HG03439 (cell line): ENCODE measurements around the gene TRIM25.

ENCODE experiments used
- ATAC-seq: cut with Tn5 transposase; IDR thresholded peaks from one replicate; pipeline ENCODE4 v1.9.1; 2021; ENCODE audit warnings: mild to moderate bottlenecking, moderate library complexity; ENCODE audit not compliant: unreplicated experiment

Gene TRIM25

DNA sequence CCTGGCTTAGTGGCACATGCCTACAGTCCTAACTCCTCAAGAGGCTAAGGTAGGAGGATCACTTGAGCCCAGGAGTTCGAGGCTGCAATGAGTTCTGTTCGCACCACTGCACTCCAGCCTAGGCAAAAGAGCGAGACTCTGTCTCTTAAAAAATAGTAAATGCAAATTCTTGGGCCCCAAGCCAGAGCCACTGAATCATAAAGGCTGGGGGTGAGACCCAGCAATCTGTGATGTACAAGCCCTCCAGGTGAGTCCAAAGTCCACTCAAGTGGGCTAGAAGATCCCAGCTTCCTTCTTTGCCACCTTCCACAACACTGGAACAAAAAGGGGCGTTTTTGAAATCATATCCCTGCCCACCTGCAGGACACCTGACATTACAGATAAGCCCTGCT lies 16.9 kb downstream of the TRIM25 start:
- ATAC-seq, result no peak

DNA sequence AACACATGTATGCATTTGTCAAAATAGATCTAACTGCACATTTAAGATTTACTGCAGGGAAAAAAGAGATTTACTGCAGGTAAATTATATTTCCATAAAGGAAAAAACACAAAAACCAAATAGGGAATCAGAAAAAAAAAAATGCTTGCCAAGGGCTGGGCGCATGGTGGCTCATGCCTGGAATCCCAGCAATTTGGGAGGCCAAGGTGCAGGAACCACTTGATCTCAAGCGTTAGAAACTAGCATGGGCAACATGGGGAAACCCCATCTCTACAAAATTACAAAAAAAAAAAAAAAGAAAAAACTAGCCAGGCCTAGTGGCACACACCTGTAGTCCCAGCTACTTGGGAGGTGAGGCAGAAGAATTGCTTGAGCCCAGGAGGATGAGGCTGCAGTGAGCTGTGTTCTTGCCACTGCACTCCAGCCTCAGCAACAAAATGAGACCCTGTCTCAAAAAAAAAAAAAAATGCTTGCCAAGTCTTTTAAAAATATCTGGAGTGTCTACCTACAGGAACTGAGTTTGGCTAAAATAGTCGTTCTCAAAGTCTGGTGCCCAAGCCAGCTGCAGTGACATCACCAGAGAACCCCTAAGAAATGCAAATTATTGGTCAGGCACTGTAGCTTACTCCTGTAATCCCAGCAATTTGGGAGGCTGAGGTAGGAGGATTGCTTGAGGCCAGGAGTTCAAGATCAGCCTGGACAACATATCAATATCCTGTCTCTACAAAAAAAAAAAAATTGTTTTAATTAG lies 17.5 kb downstream of the TRIM25 start:
- ATAC-seq, result no peak

DNA sequence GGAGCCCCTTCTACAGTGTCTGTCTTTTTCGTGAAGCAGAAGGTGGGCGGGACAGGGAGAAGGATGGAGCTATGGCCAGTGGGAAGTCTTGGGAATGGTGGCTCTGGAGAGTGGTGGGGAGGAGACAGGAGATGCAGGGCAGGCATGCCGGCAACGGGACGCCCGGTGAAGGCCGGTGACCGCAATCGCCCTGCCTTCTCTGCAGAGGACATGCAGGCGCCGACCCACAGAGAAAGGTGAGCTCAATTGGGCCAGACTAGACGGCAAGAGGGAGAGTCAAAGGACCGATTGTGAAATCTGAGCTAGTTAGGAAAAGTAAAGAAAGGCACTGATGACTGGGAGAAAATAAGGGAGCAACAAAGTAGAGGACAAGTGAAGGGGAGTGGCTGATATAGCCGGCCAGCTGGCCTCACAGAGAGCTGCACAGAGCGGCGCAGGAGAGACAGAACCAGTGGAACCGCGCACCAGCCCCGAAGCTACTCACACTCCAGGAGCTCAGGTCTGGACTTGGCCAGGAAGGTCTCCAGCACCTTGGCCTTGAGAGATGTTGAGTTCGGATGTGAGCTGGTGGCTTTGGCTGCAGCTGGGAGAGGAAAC lies 18.9 kb downstream of the TRIM25 start:
- ATAC-seq, result no peak

DNA sequence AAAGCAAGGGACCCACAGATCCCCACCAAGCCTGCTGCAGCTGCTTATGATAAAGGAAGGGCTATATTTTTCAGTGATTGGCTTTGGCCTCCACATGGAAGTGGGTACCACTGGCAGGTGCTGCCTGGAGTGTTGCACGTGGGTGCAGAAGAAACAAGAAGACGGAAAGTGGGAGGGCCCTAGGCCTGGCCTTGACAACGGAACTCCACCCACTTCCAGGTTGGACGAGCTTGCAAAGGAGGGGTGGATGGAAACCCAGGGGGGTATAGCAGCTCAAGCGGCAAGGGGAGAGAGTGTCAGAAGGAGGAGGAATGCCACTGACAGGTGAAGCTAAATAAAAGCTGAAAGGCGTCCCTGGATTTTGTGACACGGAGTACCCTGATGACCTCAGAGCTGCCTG lies 20.3 kb downstream of the TRIM25 start:
- ATAC-seq, result no peak

GRCh38 chr17:56892333-56892732 lies 21.5 kb downstream of the TRIM25 start:
- no peak for ATAC-seq

DNA sequence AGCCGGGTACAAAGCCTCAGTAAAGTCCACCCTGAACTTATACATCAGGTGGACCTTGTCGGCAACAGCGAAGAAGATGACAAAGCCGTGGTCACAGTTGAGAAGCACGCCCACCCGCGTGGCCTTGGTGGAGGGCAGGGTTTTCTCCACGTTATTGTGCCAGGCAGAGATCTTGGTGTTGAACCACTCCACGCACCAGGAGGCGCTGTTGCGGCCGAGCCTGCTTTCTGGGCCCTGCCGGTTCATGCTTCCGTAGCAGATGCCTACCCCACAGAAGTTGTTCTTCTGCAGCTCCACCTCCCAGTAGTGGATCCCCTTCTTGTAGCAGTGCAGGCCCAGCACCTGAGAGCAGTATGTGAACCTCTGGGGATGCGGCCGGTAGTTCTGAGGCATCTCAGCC lies 22.1 kb downstream of the TRIM25 start:
- ATAC-seq, result no peak

DNA sequence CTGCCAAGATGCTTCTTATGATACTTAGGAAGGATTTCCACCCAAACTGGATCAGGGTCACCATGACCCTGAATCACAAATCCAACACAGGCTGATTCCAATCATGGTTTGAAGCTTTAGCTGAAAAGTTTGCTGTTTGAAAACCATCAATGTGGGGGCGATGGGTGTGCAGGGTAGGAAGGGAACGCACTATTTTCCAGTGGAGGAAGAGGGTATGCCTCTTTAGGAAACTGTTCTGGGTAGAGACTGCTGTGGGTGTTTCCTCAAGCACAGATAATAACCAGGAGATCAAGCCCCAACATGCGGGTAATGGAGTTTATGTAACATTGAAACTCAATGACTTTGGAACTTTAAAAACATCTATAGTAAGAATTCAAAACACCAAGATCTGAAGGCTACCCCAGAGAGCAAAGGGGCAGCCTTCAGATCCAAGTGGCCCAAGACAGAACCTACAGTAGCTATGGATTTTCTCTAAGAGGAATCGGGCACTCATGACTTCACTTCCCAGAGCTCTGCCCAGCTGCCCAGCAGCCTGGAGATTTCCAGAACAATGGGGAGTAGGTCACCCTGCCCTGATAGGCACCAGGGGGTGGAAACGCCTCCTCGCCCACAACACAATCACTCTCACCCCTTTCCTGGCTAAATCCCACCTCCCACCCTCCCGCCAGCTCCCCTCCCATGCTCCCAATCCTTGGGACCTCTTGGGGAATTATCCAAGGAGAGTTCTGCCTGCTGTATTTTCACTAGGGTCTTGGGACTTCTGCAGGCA lies 22.8 kb downstream of the TRIM25 start:
- ATAC-seq, result no peak

GRCh38 chr17:56890390-56890789 lies 23.5 kb downstream of the TRIM25 start:
- no peak for ATAC-seq

DNA sequence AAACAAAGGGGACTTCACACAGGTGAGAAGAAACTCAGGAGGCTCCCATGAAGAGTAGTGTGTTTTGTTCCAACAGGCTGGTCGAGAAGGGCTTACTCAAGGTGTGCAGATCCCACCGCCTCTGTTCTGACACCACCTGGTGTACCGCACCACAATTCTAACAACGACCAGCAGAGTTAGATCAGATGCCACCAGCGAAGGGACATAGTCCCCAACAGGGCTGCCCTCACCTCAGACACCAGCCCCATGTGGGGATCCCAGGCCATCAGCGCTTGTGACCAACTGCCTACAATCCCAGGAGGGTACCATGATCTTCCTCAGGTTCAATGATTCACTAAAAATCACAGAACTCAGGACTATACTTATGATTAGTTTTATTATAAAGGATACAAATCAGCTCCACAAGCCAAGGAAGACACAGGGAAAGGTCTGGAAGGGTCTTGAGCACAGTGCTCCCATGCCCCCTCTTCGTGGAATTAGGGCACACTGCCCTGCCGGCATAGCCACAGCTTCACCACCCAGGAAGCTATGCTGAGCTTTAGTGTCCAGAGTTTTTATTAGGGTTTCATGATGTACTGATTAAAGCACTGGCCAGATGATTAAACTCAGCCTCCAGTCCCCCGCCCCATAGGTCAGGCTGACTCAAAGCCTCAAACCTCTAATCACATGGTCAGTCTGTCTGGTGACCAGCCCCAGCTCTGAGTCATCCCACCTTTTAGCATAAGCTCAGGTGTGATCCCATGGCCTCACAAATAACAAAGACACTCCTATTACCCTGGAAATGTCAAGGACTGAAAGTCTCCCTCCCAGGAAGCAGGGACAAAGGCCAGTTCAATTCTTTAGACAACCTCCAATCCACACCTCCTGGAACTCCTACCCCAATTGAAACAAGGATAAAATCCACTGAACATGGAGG lies 26.0 kb downstream of the TRIM25 start:
- ATAC-seq, result no peak

GRCh38 chr17:56887105-56887504 lies 26.7 kb downstream of the TRIM25 start:
- no peak for ATAC-seq

GRCh38 chr17:56886288-56886731 lies 27.5 kb downstream of the TRIM25 start:
- no peak for ATAC-seq

DNA sequence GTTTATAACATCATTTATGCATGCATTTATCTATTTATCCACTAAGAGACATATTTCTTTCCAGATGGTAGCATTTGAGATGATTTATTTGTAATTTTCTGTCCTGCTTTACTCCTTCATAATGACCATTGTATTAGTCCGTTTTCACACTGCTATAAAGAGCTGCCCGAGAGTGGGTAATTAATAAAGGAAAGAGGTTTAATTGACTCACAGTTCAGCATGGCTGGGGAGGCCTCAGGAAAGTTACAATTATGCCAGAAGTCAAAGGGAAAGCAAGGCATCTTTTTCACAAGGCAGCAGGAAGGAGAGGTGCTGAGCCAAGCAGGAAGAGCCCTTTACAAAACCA lies 28.6 kb downstream of the TRIM25 start:
- no peak for ATAC-seq

DNA sequence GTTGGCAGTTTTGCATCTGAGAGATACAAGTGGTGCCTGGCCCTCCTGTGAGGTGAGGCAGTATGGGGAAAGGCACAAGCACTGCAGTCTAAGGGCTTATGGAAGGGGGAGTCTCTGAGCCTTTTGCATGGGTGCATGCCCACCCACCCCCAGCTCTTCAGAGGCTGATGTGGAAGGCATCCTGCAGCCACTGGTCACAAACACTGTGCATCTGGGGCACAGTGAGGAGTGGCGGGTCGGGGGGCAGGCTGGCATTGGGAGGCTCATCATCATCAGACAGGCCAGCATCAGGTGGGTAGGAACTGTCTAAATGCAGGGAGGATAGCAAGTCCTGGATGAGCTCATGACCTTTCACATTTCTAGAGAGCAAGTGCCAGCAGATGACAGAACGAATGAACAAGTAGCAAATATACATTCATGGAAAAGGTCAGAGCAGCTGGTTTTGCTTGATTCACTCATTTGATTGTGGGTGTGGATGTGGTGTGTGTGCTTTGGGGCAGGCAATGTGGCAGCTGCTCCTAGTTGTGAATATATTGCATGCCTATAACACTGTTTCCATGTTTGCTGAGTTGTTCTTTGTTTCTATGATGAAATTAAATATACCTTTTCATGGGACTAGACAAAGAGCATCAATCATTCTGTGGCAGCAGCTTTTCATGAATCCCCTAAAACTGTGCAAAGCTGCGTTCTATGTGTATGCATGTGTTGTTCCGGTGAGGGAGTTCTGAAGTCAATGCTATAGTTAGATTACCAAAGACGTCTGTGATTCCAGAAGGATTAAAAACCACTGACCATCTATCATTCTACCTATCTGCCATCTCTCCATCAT lies 29.2 kb downstream of the TRIM25 start:
- ATAC-seq, result no peak

- no peak for ATAC-seq
These were observed 30.2 kb downstream of the TRIM25 start for GRCh38 chr17:56883616-56884015.

GRCh38 chr17:56881685-56882295 lies 32.1 kb downstream of the TRIM25 start:
- ATAC-seq, result no peak

DNA sequence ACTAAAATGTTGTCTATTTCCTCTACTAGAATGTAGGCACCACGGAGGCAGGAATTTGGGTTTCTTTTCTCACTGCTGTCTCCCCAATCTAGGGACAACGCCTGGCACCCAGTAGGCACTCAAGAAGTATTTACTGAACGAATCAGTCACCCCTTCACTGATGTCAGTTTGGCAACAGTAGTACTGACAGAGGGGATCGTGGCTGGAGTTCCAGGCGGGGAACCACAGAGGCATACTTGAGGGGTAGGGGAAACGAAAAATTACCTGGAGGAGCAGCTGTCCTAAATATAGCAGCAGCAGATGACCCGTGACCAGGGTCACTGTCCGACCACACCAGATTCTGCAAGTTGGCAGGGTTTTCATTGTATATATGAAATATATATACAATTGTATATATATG lies 33.3 kb downstream of the TRIM25 start:
- ATAC-seq, result no peak

- ATAC-seq, result no peak
These were observed 33.7 kb downstream of the TRIM25 start for GRCh38 chr17:56880133-56880532.

- no peak for ATAC-seq
These were observed 34.6 kb downstream of the TRIM25 start for GRCh38 chr17:56879280-56879679.

GRCh38 chr17:56876766-56877179 lies 37.1 kb downstream of the TRIM25 start:
- ATAC-seq, result no peak
